HEK293T (cell line): ENCODE measurements around the gene DLK1.

ENCODE experiments used
- ARNT ChIP-seq: fragments of 450-650 bp; IDR thresholded peaks from 2 replicates; pipeline ENCODE4 v1.6.1; 2017; ENCODE audit warnings: mild to moderate bottlenecking
- BHLHE40 ChIP-seq: fragments of 450-650 bp; IDR thresholded peaks from 2 replicates; pipeline ENCODE4 v1.6.1; 2016; ENCODE audit warnings: mild to moderate bottlenecking, moderate library complexity, borderline replicate concordance
- FOXK2 ChIP-seq: fragments of 450-650 bp; IDR thresholded peaks from 2 replicates; pipeline ENCODE4 v1.6.1; 2016; ENCODE audit warnings: mild to moderate bottlenecking
- HDGF ChIP-seq: fragments of 450-650 bp; IDR thresholded peaks from 2 replicates; pipeline ENCODE4 v1.6.1; 2017; ENCODE audit warnings: antibody characterized with exemption, borderline replicate concordance
- L3MBTL2 ChIP-seq: fragments of 450-650 bp; conservative IDR thresholded peaks from 2 replicates; pipeline ENCODE4 v1.6.1; 2016; ENCODE audit warnings: mild to moderate bottlenecking
- LEF1 ChIP-seq: fragments of 450-650 bp; IDR thresholded peaks from 2 replicates; pipeline ENCODE4 v1.6.1; 2017; ENCODE audit warnings: mild to moderate bottlenecking, borderline replicate concordance
- SP1 ChIP-seq: fragments of 450-650 bp; IDR thresholded peaks from 2 replicates; pipeline ENCODE4 v1.6.1; 2017
- TARDBP ChIP-seq: fragments of 450-650 bp; IDR thresholded peaks from 2 replicates; pipeline ENCODE4 v1.6.1; 2016
- ZNF384 ChIP-seq: fragments of 450-650 bp; IDR thresholded peaks from 2 replicates; pipeline ENCODE4 v1.6.1; 2016

DNA sequence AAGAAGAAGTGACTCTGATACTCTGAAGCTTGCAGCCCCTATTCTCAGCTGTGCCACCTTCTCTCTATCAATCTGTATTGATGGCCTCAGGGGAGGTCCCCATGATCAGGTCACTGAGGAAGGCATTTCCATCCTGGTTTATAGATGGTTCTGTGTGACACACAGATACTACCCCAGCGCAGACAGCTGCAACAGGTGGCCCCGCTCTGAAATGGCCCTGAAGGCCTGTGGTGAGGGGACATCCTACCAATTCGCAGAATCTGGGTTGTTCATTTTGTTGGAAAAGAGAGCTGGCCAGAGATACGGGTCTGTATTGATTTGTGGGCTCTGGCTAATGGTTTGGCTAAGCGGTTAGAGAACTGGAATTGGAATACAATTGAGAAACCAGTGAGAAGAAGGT, 21.7 kb downstream of the DLK1 start:
- TF ChIP-seq ZNF384 (no peak), BHLHE40 (no peak), TARDBP (no peak), FOXK2 (no peak), ARNT (no peak), LEF1 (no peak), L3MBTL2 (no peak), HDGF (no peak), SP1 (no peak)
